DLD1 (cell line): Measurements from ENCODE around the gene RAB8A.
"Not testable (repeated sequence)": the region's sequence is repeated elsewhere in the genome, so short reads cannot be mapped to it uniquely, and the experiment has no call there.

Experiments
- in situ Hi-C: cut with HindIII; loops from 2 replicates; pipeline ENCODE4 v1.10.0; 2017; ENCODE audit warnings: low sequenced_read_pairs

RAB8A gene

DNA sequence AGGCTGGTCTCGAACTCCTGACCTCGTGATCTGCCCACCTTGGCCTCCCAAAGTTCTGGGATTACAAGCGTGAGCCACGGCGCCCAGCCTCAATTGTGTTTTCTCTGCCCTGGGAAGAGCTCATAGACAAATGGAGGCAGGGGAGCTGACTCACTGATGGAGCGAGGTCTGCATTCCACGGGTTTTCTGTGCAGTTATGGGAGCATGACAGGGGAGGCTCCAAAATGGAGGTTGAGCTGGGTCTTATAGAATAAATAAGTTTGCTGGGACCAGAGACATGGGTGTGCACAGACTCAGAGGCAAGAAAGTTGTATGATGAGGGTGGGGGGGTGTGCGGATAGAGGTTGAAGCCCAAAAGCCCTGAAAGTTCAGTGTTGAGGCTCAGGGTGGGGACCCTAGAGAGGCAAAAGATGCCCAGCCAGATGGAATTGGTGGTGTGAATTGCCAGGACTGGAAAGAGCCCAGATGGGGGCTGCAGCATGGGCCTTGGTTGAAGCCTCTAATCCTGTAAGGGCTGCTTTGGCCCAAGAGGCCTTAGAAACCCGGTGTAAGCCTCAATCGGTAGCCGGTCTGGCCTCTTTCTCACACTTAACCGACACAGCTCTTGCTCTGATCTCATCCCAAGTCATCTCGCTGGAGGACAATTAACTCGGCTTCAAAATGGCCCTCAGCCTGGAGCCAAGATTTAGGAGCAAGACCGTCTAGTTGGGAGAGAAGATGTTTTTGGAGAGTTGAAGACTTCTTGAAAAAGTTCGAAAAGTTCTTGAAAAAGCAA lies 33.5 kb upstream of the RAB8A start:
- in situ Hi-C loops = no loop called here

DNA sequence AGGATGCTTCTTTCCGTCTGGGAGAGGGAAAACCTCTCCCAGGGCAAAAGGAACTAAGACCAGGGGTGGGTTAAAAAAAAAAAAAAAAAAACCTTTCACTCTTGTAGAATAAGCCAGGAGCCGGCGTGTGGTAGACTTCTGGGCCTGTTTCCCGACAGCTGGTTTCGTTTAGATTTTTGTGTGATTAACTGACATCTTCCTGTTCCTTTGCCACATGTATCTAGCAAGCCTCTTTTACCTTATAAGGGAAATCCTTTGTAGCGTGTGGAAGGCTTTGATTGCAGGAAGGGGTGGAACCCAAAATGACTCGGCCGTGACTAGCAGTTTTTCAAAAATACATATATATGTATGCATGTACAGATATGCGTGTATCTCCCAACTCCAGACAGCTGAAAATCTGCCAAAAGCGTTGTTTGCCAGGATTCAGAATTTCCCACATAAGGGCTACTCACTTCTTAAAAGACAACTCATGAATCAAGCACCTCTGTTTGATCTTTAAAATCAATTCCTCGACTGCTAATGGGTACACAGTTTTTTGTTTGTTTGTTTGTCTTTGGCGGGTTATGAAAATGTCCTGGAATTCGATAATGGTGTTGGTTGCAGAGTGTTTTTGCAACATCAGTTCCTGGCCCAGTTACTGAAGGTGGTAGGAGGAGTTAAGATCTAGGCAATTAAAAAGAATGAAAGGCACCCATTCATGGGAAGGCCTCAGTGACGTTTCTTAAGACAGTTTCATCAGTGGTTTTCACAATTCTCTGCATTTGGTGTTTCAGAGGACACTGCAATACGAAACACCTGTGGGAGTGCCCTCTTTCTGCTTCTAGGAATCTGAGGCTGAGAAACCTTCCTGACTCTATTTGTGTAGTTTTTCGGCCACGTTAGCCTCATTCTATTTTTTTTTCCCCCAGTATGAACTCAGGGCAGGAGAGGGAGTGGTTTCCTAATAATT lies 32.7 kb upstream of the RAB8A start:
- in situ Hi-C loops = no loop called here

DNA sequence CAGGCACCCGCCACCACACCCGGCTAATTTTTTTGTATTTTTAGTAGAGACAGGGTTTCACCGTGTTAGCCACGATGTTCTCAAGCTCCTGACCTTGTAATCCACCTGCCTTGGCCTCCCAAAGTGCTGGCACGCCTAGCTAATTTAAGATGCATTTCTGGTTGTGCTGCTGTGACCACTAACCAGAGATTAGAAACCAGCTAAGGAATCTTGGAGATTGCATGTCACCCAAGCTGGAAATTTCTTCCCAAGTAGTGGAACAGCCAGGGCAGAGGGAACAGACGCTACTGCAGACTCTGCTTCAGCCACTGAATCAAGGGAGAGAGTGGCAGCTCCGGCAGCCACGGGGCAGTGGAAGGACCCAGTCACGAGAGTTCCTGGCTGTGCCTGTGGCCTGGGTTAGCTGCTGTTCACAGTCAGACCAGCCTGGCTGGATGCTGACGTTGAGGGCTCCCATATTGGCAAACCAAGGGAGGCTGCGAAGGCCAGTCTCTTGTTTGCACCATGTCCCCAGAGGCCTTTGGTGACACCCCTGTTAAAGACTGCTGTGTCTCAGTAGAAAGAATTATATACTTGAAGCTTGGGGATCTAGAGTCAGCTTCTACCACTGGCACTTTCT lies 27.5 kb upstream of the RAB8A start:
- in situ Hi-C loops = no loop called here

DNA sequence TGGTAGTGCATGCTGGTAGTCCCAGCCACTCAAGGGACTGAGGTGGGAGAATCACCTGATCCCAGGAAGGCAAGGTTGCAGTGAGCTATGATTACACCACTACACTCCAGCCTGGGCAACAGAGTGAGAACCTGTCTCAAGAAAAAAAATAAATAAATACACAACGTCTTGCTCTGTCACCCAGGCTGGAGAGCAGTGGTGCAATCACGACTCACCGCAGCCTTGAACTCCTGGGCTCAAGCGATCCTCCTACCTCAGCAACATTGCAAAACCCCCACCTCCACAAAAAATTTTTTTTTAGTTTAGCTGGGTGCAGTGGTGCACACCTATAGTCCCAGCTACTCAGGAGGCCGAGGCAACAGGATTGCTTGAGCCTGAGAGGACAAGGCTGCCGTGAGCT lies 26.6 kb upstream of the RAB8A start:
- in situ Hi-C loops = no loop called here

DNA sequence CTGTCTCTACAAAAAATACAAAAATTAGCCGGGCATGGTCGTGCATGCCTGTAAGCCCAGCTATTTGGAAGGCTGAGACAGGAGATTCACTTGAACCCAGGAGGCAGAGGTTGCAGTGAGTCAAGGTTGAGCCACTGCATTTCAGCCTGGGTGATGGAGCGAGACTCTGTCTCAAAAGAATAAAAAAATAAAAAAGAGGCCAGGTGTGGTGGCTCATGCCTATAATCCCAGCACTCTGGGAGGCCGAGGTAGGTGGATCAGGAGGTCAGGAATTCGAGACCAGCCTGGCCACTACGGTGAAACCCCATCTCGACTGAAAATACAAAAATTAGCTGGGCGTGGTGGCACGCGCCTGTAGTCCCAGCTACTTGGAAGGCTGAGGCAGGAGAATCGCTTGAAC lies 24.3 kb upstream of the RAB8A start:
- in situ Hi-C loops = not testable (repeated sequence)

DNA sequence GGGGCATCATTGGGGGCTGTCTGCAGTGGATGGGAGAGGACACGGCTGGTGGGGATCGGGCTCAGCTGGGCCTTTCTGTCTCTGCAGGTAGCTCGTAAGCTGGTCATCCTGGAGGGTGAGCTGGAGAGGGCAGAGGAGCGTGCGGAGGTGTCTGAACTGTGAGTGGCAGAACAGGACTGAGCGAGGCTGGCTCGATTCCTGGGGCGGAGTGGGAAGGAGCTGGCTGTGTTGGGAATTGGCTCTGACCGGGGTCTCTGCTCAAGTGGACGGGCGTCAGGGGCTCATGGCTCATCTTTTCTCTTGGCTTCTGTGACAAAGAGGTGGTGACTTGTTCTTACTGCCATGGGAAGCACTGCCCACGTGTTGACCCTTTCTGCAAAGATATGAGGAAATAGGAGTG lies 23.7 kb upstream of the RAB8A start:
- in situ Hi-C loops = no loop called here

DNA sequence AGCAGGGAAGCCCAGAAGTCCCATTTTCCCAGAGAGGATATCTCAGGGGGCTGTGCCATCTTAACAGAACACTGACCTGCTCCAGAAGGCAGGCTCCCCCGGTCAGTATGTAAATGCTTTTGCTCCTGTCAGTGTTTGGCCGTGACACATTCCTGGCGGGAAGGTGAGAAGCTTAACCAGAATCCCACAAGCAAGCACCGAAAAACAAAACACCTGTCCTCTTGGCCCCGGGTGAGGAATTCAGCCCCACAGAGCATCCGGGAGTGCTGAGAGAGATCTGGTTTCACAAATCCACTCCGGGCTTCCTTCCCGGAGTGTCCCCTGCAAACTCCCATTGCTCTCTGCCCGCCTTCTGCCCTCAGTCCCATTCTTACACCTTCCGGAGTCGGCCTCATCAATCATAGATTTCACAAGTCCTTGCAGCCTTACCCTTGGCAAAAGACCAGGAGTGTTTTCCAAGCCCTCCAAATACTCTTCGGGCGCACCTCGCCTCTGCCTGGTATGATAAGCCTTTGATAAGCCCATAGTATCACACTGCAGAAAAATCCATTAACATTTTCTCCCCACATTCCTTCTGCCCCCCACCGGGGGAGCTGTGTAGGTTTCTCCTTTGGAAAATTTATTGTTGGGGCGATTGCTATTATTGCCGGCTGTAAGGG lies 23.2 kb upstream of the RAB8A start:
- in situ Hi-C loops = no loop called here

DNA sequence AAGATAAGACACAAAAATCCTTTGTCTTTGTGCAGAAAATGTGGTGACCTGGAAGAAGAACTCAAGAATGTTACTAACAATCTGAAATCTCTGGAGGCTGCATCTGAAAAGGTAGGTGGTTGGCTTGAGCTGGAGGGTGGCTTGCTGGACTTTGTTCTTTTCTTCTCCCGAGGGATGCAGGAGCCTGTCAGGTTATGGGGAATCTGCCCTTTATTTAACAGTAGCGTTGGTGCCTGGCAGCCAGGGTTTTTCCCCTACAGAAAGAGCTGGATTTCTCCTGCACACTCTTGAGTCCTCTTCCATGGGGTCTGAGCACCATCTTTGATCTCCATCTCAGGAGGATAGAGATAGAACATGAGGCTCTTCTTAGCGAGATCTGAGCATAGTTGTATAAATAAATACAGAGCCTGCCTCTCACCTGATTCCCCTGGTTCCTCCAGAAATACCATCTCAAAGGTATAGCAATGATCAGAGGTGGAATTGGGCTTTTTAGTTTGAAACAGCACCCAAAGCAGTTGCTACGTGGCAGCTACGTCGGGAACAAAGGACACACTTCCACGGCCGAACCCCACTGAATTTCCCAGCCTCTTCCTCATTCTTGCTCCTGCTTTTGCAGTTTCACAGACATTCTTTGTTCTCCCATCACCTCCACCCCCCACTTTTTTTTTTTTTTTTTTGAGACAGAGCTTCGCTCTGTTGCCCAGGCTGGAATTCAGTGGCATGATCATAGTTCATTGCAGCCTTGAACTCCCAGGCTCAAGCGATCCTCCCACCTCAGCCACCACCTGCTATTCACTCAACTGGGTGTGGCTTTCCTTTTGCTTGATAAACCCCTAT lies 22.5 kb upstream of the RAB8A start:
- in situ Hi-C loops = no loop called here

DNA sequence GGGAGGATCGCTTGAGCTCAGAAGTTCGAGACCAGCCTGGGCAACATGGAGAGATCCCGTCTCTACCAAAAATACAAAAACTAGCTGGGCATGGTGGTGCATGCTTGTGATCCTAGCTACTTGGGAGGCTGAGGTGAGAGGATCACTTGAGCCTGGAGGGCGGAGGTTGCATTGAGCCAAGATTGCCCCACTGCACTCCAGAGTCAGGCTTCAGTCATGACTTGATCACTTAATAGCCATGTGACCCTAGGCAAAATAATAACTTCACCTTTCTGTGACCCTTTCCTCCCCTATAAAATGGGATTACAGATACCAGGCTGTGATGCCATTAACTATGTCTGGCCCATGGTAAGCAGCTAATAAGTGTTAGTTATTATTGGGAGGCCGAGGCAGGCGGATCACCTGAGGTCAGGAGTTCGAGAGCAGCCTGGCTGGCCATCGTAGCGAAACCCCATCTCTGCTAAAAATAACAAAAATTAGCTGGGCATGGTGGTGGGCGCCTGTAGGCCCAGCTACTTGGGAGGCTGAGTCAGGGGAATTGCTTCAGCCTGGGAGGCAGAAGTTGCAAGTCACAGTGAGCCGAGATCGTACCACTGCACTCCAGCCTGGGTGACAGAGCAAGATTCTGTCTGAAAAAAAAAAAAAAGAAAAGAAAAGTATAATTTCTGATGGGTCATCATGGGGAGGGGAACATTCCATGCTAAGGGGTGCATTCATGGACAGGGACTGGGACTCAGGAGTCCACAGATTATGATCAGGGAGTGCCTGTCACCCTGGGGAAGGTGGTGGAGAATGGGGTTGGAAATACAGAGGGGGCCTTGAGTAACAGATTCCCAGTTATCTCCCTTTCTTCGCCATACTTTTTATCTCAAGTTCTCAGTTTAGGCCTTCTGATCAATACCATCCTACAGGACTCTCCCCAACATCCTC lies 19.9 kb upstream of the RAB8A start:
- in situ Hi-C loops = no loop called here

DNA sequence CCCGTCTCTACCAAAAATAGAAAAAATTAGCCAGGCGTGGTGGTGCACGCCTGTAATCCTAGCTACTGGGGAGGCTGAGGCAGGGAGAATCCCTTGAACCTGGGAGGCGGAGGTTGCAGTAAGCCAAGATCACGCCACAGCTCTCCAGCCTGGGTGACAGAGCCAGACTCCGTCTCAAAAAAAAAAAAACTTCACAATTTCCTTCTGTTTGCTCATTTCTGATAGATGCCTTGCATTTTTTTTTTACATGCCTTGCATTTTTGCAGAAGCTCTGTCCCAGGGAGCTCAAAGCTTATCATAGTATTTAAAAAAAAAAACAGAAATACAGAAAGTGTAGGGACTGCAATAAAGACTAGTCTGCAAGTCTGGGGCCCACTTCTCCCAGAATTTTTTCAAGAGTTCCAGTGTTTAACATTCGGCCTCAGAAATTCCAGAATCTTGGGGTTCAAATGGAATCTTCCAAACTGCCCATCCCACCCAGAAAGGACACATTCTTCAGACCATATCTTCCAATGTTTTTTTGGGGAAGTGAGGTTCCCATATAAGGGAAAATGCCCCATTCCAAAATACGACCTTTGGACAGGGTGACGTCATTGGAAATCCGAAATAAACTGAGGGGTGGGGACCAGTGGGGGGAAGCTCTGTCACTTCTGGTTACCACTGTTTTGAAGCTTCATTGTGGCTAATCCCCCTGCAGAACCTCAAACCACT lies 17.2 kb upstream of the RAB8A start:
- in situ Hi-C loops = no loop called here

DNA sequence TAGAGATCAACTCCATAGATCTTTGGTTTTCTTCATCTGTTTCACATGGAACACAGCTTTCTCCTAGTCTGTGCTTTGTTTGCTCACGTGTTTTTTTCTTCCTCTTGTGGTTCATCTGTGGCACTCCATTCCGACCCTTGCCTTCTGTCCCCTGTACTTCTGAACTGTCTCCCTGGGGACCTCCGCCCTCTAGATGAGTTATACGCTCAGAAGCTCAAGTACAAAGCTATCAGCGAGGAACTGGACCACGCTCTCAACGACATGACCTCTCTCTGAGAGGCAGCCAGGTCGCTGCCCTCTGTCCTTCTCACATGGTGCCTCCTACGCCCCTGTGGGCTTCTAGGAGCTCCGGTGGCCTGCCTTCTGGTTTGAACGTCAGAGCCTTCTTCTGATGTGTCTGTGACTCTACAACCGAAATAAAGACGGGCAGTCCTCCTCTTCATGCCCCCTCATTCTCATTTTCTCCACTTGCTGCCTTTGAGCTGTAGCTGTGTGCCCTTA lies 16.6 kb upstream of the RAB8A start:
- in situ Hi-C loops = no loop called here

DNA sequence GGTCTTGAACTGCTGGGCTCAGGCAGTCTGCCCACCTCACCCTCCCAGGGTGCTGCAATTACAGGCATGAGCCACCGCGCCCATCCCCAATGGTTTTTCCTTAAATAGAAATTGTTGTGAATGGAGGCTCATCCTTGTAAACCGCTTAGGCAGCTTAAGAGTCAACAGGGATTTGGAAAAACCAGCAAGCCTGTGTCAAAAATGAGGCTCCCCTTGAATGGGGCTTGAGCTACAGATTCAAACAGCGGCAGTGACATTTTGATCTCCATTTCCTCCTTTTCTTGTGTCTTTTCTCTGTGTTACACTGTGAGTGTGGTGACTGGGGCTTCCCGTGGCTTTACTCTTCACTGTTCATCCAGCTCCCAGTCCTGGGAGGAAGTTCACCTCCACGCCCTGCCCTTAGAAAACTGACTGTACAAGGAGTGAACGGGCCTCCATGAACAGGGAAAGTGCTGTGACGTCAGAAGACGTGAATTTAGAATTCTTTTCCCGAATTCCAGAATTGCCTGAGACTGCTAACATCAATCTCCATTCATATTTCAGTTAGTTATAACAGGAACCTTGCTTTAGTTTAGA lies 15.3 kb upstream of the RAB8A start:
- in situ Hi-C loops = no loop called here

DNA sequence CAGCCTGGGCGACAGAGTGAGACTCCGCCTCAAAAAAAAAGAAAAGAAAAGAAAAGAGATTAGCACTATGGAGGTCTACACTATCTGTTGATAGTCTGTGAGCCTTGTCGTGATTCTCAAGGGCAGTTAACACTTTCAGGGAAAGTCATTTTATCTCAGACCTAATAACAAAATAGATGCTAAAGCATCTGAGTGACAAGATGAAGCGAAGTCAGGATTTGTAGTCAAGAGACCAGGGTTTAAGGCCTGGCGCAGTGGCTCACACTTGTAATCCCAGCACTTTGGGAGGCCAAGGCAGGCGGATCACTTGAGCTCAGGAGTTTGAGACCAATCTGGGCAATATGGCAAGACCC lies 13.3 kb upstream of the RAB8A start:
- in situ Hi-C loops = no loop called here

DNA sequence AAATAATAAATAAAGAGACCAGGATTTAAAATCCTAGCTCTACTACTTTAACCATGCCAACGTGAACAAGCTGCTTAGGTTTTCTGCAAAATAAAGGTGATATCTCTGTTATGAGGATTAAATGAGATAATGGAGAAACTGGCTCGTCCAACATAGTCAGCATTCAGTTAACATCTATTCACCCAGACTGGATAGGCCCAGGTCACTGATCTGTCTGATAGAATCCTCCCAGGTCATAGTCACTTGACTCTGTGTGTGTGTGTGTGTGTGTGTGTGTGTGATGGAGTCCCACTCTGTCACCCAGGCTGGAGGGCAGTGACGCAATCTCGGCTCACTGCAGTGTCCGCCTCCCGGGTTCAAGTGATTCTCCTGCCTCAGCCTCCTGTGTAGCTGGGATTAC lies 12.9 kb upstream of the RAB8A start:
- in situ Hi-C loops = no loop called here

DNA sequence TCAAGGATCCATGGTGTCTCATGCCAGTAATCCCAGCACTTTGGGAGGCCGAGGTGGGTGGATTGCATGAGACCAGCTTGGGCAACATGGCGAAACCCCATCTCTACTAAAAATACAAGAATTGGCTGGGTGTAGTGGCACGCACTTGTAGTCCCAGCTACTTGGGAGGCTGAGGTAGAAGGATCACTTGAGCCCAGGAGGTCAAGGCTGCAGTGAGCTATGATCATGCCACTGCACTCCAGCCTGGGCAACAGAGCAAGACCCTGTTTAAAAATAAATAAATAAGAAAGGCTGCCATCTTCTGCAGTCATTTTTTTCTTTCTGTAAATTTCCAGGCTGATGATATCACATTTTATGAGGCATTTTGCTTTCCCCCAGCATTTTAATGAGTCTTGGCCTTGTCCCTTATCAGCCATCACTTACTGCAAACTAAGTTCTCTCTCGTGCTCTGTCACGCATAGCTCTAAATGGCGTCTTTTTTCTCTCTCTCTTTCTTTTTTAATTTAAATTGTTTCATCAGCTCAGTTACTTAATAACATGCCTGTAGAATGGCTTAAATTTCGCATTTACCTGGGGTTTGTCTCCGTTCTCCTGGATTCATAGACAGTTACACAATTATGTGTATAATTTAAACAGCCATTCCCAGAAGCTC lies 12.2 kb upstream of the RAB8A start:
- in situ Hi-C loops = not testable (repeated sequence)

DNA sequence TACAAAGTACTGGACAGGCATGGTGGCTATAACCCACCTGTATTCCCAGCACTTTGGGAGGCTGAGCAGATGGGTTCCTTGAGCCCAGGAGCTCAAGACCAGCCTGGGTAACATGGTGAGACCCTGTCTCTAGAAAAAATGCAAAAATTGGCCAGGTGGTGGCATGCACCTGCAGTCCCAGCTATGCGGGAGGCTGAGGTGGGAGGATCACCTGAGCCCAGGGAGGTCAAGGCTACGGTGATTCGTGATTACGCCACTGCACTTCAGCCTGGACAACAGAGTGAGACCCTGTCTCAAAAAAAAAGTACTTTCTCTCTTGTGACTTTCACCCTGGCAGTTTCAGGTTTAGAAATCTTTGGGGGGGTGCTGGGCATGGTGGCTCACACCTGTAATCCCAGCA lies 11.2 kb upstream of the RAB8A start:
- in situ Hi-C loops = no loop called here

DNA sequence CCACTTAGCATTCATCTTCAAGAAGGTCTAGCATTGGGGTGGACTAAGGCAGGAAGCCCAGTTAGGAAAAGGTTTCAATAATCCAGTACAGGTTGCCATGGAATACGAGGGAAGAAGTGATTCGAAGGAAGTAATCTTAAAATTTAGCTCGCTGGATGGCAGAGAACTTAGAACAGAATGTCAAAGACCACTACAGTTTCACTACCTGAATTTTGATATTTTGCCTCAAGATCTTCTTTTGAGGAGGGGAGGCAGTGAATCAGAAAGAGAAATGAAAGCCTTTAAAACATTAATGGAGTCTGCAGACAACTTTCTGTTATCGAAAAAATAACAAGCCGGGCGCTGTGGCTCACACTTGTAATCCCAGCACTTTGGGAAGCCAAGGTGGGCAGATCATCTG lies 7.0 kb upstream of the RAB8A start:
- in situ Hi-C loops = no loop called here

DNA sequence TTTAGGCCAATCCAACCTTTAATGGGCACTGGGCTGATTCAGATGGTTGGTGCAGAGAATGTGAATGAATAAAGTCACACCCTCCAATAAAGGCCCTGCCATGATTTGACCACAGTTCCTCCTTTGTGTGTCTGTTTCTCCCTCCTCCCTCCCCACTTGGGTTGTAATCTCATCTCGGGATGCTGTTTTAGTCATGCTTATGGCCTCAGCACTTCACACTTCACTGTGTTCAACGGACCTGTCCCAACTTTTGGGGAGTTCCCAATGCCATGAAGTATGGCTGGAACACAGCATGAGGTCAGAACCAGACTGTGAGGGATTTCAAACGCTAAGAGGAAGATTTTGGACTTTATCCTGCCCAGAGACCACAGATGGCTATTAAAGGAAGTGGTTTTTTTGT lies 5.6 kb upstream of the RAB8A start:
- in situ Hi-C loops = no loop called here
